Activated naive CD8-positive, alpha-beta T cell treated with anti-CD3 and anti-CD28 coated beads, Interleukin-2, amount 10 ng/mL, durations not matched to agents 7 days and 5 days (primary cell): Measurements from ENCODE around the gene IQCF2. TPM values are rescaled to one million over a fixed set of nuclear protein-coding genes. Genes with fewer than 3 reads are reported as not detected.
A peak's percentile ranks its signal among the peaks of the same experiment; 100 is the strongest.
"Not testable (repeated sequence)": the region's sequence is repeated elsewhere in the genome, so short reads cannot be mapped to it uniquely, and the experiment has no call there.

ENCODE experiments used
- ATAC-seq: fragments of 150-1000 bp; cut with Tn5 transposase; one replicate; pipeline ENCODE4 v1.10.0; 2021; ENCODE audit warnings: low read depth, moderate library complexity
- POLR2A ChIA-PET: fragments of 350-600 bp; sonication (Branson Sonifier 250); formaldehyde crosslinking; loops from one replicate; lab custom pipeline; 2021; ENCODE audit warnings: antibody characterized with exemption; lab: Charles Lee
- DNase-seq: peaks from one replicate; pipeline ENCODE4 v3.0.0; 2021
- H3K27ac Mint-ChIP-seq: one replicate; pipeline ENCODE4 v1.8.0; 2022; ENCODE audit warnings: mild to moderate bottlenecking, mixed read lengths
- H3K27me3 Mint-ChIP-seq: one replicate; pipeline ENCODE4 v1.8.0; 2022; ENCODE audit warnings: mild to moderate bottlenecking, moderate library complexity, mixed read lengths
- H3K36me3 Mint-ChIP-seq: one replicate; pipeline ENCODE4 v1.8.0; 2021; ENCODE audit warnings: mild to moderate bottlenecking, mixed read lengths
- H3K4me1 Mint-ChIP-seq: one replicate; pipeline ENCODE4 v1.8.0; 2021; ENCODE audit warnings: mixed read lengths
- H3K4me3 Mint-ChIP-seq: one replicate; pipeline ENCODE4 v1.8.0; 2022; ENCODE audit warnings: mild to moderate bottlenecking, moderate library complexity, mixed read lengths
- H3K9me3 Mint-ChIP-seq: one replicate; pipeline ENCODE4 v1.8.0; 2021; ENCODE audit warnings: mixed read lengths
- total RNA-seq, 2 experiments: library from RNA; stranded (reverse); gene quantifications; one replicate each; pipeline ENCODE4 v1.2.3, GENCODE V29; 2021

The IQCF2 gene
- total RNA-seq, 2 experiments from 2014 or later, result not detected

DNA sequence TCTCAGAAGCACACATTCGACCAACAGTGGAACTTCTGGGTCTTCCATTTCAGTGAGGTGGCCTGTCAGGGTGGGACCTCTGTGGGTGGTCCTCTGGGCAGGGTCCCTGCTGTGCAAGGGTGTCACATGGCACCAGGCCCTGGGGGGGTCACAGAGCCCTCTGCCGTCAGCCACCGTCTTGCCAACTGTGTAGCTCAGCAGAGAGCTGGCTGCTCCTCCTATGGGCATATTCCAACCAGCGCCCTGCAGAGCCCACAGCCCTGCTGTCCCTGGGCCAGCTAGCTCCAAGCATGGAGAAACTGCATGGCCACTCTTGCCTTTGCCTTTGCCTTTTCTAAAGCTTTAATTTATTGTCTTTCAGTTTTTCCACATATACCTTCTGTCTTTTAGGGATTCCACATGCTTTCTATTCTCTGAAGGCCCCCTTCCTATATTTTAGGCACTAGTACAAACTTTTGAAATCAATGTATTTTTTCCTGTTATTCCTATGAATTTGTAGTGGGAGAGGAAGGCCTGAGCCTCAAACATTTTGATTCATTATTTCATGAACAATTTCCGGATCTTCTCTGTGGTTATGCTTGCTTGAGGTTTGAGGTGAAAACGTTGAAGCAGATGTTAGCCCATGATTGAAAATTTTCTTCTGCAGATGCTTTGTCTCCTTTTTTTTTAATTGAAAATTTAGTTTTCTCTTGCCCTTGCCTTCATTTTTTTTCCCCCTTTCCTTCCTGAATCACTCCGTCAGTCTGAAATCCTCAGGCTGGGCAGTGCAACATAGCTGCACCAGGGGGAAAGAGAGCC lies 30.0 kb downstream of the IQCF2 start:
- Mint-ChIP-seq H3K27ac (peak overlapping the region; percentile 50), H3K4me1 (peaks cover 21% of the 10 kb centered on the region), H3K36me3 (no peaks in the 10 kb centered on the region), H3K27me3 (peaks cover 11% of the 10 kb centered on the region), H3K4me3 (peak overlapping the region; percentile 47), H3K9me3 (no peaks in the 10 kb centered on the region)
- POLR2A ChIA-PET, result no interaction called here
- no peak for ATAC-seq
- DNase-seq, result no peak

DNA sequence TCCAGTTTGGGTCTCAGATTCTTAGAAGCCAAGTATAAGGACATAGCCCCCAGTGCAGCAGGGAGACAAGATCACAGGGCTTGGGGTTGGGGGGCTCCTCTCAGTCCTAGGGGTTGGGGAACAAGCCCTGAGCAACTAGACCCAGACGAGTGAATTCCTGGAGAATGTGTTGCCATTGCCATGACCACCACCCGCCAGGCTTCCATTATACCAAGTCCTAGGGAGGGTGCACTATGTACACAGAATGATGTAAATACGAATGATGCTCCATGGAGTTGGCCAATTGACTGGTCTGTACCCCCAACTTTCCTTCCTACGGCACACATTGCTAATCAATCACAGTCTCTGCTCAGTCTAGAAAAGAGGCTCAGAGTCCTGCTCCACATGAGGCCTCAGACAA lies 33.0 kb downstream of the IQCF2 start:
- Mint-ChIP-seq H3K4me1 (peaks cover 24% of the 10 kb centered on the region), H3K36me3 (no peaks in the 10 kb centered on the region), H3K9me3 (no peaks in the 10 kb centered on the region), H3K27me3 (peaks cover 21% of the 10 kb centered on the region), H3K27ac (no peak overlapping the region), H3K4me3 (no peak overlapping the region)
- DNase-seq (no peak), ATAC-seq (no peak)
- POLR2A ChIA-PET, result no interaction called here

DNA sequence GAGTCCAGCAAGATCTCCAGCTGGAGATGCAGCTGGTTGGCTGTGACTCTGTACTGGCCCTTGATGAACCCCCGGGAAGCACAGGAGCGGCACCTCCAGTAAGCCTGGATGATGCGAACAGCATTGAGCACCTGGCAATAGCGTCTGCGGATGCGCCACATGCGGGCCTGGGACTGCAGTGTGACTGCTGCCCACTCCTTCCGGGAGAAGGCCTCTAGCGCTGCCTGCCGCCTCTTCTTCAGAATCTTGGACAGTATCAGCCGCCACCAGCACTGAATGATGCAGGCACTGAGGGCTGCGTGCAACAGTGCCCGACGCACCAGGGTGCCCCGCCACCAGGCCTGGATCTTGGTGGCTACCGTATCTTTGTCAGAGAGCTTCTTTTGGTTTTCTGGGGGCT lies 33.5 kb downstream of the IQCF2 start:
- ATAC-seq (no peak), DNase-seq (no peak)
- no peak overlapping the region for H3K4me3 Mint-ChIP-seq
- peaks cover 23% of the 10 kb centered on the region for H3K4me1 Mint-ChIP-seq
- H3K36me3 Mint-ChIP-seq, result no peaks in the 10 kb centered on the region
- no peaks in the 10 kb centered on the region for H3K9me3 Mint-ChIP-seq
- POLR2A ChIA-PET, result no interaction called here
- no peak overlapping the region for H3K27ac Mint-ChIP-seq
- peaks cover 23% of the 10 kb centered on the region for H3K27me3 Mint-ChIP-seq

DNA sequence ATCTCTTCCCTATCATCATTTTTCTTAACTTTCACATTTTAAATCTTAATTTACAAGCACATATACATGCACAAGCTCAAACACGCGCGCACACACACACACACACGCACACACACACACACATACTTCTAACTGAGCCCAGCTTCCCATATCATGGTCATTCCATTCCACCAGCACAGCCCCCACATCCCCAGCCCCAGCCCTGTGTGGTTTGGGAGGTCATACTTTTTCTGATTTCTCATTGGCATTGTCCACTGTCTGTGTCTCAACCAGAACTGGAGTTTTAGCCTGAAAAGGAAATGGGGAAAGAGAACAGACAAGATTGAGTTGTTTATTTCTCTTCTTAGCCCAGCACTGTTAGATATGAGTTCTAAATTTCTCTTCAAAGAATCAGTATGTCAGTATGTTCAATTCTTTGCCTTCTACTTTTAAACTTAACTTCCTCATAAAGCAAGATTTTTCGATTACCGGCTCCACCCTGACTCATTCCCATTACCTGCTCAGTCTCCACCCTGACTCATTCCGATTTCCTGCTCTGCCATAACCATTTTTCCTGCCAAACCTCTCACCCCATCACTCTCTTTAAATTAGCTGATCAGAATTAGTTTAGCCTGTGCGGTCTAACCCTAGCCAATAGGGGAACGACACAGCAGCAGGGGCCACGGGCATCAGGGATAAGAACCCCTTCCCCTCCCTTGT lies 35.3 kb downstream of the IQCF2 start:
- ATAC-seq (no peak), DNase-seq (no peak)
- peaks cover 33% of the 10 kb centered on the region for H3K27me3 Mint-ChIP-seq
- POLR2A ChIA-PET, result no interaction called here
- H3K4me1 Mint-ChIP-seq, result peaks cover 8% of the 10 kb centered on the region
- H3K36me3 Mint-ChIP-seq, result no peaks in the 10 kb centered on the region
- no peak overlapping the region for H3K27ac Mint-ChIP-seq
- H3K4me3 Mint-ChIP-seq, result no peak overlapping the region
- no peaks in the 10 kb centered on the region for H3K9me3 Mint-ChIP-seq

DNA sequence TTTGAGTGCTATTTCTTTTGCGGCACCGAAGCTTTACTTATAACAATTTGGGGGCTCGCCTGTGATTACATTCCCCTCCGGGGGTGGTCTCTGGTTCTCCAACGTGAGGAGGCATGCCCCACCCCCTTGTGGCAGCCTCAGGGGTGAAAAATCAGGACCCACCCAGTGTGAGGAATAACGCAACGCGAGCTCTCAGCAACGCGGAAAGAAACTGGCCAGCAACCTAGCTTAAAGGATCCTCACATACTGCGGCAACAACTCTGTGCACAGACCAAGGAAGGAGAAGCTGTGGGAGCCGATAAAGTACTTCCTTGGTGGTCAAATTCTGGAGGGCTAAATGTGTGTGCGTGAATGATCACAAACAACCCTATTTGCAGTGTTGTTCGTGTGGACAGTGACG lies 36.0 kb downstream of the IQCF2 start:
- Mint-ChIP-seq H3K36me3 (no peaks in the 10 kb centered on the region), H3K4me1 (peaks cover 3% of the 10 kb centered on the region), H3K27me3 (peaks cover 29% of the 10 kb centered on the region), H3K4me3 (no peak overlapping the region), H3K27ac (no peak overlapping the region), H3K9me3 (no peaks in the 10 kb centered on the region)
- DNase-seq (no peak), ATAC-seq (no peak)
- POLR2A ChIA-PET, result no interaction called here

DNA sequence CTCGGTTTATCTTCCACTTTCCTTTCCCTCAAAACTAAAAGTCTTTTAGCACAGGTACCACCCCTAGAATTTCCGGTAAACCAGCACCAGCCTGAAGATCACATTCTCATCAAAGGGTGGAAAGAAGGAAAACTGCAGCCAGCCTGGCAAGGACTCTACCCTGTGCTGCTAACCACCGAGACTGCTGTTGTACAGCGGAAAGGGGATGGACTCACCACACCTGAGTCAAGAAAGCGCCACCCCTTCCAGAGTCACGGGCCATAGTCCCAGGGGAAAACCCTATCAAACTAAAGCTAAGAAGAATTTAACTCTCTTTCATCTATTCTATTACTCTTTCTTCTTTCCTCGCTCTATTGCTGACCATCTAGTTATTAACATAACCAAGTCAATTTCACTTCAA lies 38.6 kb downstream of the IQCF2 start:
- H3K36me3 Mint-ChIP-seq, H3K4me3 Mint-ChIP-seq, H3K9me3 Mint-ChIP-seq, H3K27ac Mint-ChIP-seq, POLR2A ChIA-PET, ATAC-seq, H3K4me1 Mint-ChIP-seq, DNase-seq: not testable (repeated sequence)
- peaks cover 30% of the 10 kb centered on the region for H3K27me3 Mint-ChIP-seq

DNA sequence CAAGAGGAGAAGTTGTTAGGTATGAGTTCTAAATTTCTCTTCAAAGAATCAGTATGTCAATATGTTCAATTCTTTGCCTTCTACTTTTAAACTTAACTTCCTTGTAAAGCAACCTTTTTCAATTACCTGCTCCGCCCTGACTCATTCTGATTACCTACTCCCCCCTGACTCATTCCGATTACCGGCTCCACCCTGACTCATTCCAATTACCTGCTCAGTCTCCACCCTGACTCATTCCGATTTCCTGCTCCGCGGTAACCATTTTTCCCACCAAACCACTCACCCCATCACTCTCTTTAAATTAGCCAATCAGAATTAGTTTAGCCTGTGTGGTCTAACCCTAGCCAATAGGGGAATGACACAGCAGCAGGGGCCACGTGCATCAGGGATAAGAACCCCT lies 40.9 kb downstream of the IQCF2 start:
- POLR2A ChIA-PET, ATAC-seq, H3K27ac Mint-ChIP-seq, H3K36me3 Mint-ChIP-seq, H3K4me1 Mint-ChIP-seq, H3K9me3 Mint-ChIP-seq, DNase-seq, H3K4me3 Mint-ChIP-seq: not testable (repeated sequence)
- H3K27me3 Mint-ChIP-seq, result peaks cover 31% of the 10 kb centered on the region

DNA sequence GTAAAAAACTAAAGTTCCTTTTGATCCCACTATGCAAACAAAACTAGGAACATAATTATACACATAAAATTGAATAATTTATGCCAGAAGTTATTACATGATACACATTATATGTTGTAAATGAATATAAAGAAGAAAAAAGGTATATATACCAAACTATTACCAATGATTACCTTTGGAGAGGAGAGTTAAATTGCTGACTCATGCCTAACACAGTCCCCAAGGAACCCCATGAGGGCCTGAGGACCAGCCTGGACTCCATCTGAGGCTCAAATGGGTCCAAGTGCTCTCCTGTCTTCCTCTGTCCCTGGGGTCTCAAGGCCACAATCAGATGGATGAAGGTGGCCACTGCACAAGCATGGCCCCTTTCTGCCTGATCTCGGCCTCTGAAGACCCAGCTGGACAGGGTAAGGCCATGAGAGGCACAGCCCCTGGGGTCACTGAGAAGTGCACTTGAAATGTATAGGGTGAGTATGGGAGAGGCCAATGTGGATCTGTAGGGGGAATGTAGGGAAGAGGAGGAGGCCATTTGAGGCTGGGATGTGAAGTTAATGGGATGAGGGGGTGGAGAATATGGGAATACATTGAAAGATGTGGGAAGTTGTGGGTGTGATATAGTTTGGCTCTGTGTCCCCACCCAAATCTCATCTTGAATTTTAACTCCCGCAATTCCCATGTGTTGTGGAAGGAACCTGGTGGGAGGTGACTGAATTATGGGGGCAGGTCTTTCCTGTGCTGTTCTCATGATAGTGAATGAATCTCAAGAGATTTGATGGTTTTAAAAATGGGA lies 42.8 kb downstream of the IQCF2 start:
- H3K27me3 Mint-ChIP-seq, result peaks cover 21% of the 10 kb centered on the region
- DNase-seq (no peak), ATAC-seq (no peak)
- no peak overlapping the region for H3K4me3 Mint-ChIP-seq
- POLR2A ChIA-PET, result no interaction called here
- H3K4me1 Mint-ChIP-seq, result no peaks in the 10 kb centered on the region
- H3K36me3 Mint-ChIP-seq, result peaks cover 5% of the 10 kb centered on the region
- H3K27ac Mint-ChIP-seq, result peak overlapping the region; percentile 37
- H3K9me3 Mint-ChIP-seq, result peaks cover 15% of the 10 kb centered on the region

DNA sequence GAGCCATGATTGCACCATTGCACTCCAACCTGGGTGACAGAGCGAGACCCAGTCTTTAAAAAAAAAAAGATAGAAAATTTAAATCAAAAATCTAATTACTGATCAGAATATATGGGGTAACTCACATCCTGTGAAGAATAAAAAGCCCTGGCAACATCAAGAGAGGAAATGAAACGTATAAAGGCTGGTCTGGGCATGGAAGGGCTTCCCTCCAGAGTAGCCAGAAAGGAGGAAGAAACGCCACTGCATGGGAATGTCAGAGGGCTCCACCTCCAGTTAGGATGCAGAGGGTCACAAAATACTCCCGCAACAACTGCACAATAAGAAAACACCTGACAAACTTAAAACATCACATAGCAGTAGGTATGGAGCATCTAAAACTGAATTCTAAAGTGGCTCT lies 46.6 kb downstream of the IQCF2 start:
- ATAC-seq, result no peak
- Mint-ChIP-seq H3K4me3 (no peak overlapping the region), H3K4me1 (no peaks in the 10 kb centered on the region), H3K27me3 (peaks cover 14% of the 10 kb centered on the region), H3K9me3 (peaks cover 15% of the 10 kb centered on the region), H3K27ac (no peak overlapping the region), H3K36me3 (peaks cover 5% of the 10 kb centered on the region)
- no peak for DNase-seq
- POLR2A ChIA-PET, result no interaction called here

Other genes with a start within 250 kb of the IQCF2 start
- 10 to 100 TPM; 49.3 to 49.8 TPM for gene TEX264, start 190.4 kb upstream of the IQCF2 start, total RNA-seq
- 1 to 10 TPM; 1.4 to 2.2 TPM for gene GRM2, start 154.5 kb upstream of the IQCF2 start, total RNA-seq
- not detected for gene IQCF6, start 82.4 kb upstream of the IQCF2 start, total RNA-seq
- not detected for gene IQCF5, start 14.0 kb downstream of the IQCF2 start, total RNA-seq
- not detected for gene IQCF1, start 41.7 kb downstream of the IQCF2 start, total RNA-seq
- gene RRP9, start 80.3 kb downstream of the IQCF2 start, total RNA-seq, result 10 to 100 TPM; 17.7 to 19.2 TPM
- gene PARP3, start 80.7 kb downstream of the IQCF2 start, total RNA-seq, result 10 to 100 TPM; 23.5 to 26.1 TPM
- not detected for gene GPR62, start 93.8 kb downstream of the IQCF2 start, total RNA-seq
- gene PCBP4, start 105.8 kb downstream of the IQCF2 start, total RNA-seq, result 10 to 100 TPM; 17.8 to 18.2 TPM
- gene ABHD14B, start 112.4 kb downstream of the IQCF2 start, total RNA-seq, result 10 to 100 TPM; 49.6 to 54.3 TPM
- gene ABHD14A, start 113.4 kb downstream of the IQCF2 start, total RNA-seq, result 10 to 100 TPM; 11.3 to 15.9 TPM
- 10 to 100 TPM; 15.8 to 17.1 TPM for gene ACY1, start 121.9 kb downstream of the IQCF2 start, total RNA-seq
- 1,000 to 10,000 TPM; 1,076 to 1,089 TPM for gene RPL29, start 134.3 kb downstream of the IQCF2 start, total RNA-seq
- 10 to 100 TPM; 30.9 to 31.3 TPM for gene DUSP7, start 195.0 kb downstream of the IQCF2 start, total RNA-seq